ENCODE data around the gene ZNF74. TPM values are rescaled to one million over a fixed set of nuclear protein-coding genes. Genes with fewer than 3 reads are reported as not detected.

ZNF74 gene
- total and polyA plus RNA-seq, 5 experiments from 2014 or later, result 6.7 to 14.5 (median 10.7) TPM

GRCh38 chr22:20418211-20418788 is 24.3 kb downstream of the ZNF74 start:
- peak overlapping the region; percentile 50 to 80 (median 66) for H3K4me3 Mint-ChIP-seq
- ATAC-seq (peak; percentile 79 to 85), DNase-seq (peak; percentile 52 to 85 (median 70))
- H3K36me3 Mint-ChIP-seq, result no peaks in the 10 kb centered on the region
- H3K4me1 Mint-ChIP-seq, result peaks cover 0 to 3% (median under 1%) of the 10 kb centered on the region in 4 donors
- POLR2A ChIA-PET, result interaction anchor here (0.6 to 2.9 kb wide), 14 partner anchors 9 to 346 kb away, joined by 3 to 14 read pairs (median 5); partner anchors contain the start of genes KLHL22 and MED15
- no peaks in the 10 kb centered on the region for H3K27me3 Mint-ChIP-seq
- no peaks in the 10 kb centered on the region for H3K9me3 Mint-ChIP-seq
- H3K27ac Mint-ChIP-seq, result peak overlapping the region in 3 of 10 donors; percentile 5 to 51 (median 51)

DNA sequence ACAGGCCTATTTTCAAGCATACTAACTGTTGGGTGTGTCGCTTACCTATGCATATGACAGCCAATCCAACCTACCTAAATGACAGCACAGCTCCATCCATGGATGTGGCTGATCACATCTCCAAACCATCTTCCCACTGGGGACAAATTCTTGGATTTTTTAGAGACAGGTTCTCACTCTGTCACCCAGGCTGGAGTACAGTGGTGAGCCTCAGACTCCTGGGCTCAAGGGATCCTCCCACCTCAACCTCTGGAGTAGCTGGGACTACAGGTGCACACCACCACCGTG is 25.7 kb downstream of the ZNF74 start:
- Mint-ChIP-seq H3K27ac (peak overlapping the region in 1 of 10 donors; percentile 6), H3K9me3 (peaks cover 0 to 2% (median 0%) of the 10 kb centered on the region in 9 donors), H3K4me3 (peak overlapping the region in 1 of 10 donors; percentile 48), H3K4me1 (peaks cover 2 to 7% (median 5%) of the 10 kb centered on the region in 4 donors), H3K27me3 (peaks cover 0 to 9% (median 1%) of the 10 kb centered on the region in 5 donors), H3K36me3 (peaks cover 0 to 2% (median 0%) of the 10 kb centered on the region in 3 donors)
- DNase-seq (no peak), ATAC-seq (no peak)
- POLR2A ChIA-PET, result interaction anchor here (2.1 to 2.9 kb wide), 2 partner anchors 10 to 44 kb away, joined by 6 to 14 read pairs; no protein-coding TSS in a partner anchor

GRCh38 chr22:20420157-20420842 is 26.3 kb downstream of the ZNF74 start:
- no peak for ATAC-seq
- DNase-seq, result no peak
- Mint-ChIP-seq H3K4me1 (peaks cover 2 to 9% (median 5%) of the 10 kb centered on the region in 4 donors), H3K4me3 (no peak overlapping the region), H3K9me3 (peaks cover 0 to 2% (median 0%) of the 10 kb centered on the region in 9 donors), H3K36me3 (peaks cover 0 to 2% (median 0%) of the 10 kb centered on the region in 3 donors), H3K27ac (no peak overlapping the region), H3K27me3 (peaks cover 0 to 12% (median 1%) of the 10 kb centered on the region in 5 donors)
- POLR2A ChIA-PET, result no interaction called here

GRCh38 chr22:20421507-20421874 is 27.5 kb downstream of the ZNF74 start:
- peaks cover 0 to 2% (median 0%) of the 10 kb centered on the region in 9 donors for H3K9me3 Mint-ChIP-seq
- H3K27ac Mint-ChIP-seq, result no peak overlapping the region
- ATAC-seq (no peak), DNase-seq (no peak)
- H3K4me1 Mint-ChIP-seq, result peaks cover 2 to 9% (median 7%) of the 10 kb centered on the region in 4 donors
- H3K4me3 Mint-ChIP-seq, result no peak overlapping the region
- peaks cover 0 to 16% (median 1%) of the 10 kb centered on the region in 5 donors for H3K27me3 Mint-ChIP-seq
- peaks cover 0 to 2% (median 0%) of the 10 kb centered on the region in 3 donors for H3K36me3 Mint-ChIP-seq
- POLR2A ChIA-PET, result no interaction called here

GRCh38 chr22:20422271-20423007 is 28.5 kb downstream of the ZNF74 start:
- DNase-seq, result no peak

DNA sequence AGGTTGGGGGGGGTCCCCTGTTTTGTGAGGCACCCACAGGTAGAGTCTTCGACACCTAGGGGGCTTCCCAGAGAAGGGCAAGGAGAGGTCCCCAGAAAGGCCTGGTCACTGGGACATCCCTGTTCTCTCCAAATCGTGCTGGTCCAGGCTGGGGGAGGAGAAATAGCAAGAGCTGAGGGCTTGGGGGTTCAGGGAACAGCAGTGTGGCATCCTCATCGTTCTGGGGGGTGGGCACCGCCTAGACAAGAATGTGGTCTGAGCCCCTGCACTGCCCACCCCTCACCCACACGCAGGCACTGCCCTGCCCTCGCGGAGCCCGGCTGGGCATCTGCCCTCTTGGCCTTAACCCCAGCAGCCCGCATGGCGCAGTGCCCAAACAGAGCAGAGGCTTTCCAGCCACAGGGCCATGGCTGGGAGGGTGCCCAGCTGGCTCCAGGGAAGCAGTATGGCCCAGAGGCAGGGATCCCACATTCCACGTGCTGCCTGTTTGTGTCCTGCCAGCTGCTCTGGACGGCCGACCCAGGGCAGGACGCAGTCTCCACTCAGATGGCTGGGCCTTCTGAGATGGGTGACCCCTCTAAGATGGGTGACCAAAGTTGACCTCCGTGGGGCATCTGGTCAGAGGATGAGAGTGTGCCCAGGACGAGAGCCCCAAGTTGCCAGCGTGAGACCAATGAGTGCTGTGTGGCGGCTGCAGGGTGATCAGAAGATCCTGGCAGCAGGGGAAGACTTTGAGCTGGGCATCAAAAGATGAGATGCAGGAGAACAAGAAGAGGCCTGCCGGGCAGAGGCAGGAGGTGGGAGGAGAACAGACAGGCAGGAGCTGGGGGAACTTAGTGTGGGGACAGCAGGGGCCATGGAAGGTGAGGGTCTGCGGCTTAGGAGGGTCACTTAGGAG is 29.3 kb downstream of the ZNF74 start:
- peaks cover 2 to 18% (median 13%) of the 10 kb centered on the region in 4 donors for H3K4me1 Mint-ChIP-seq
- peaks cover 7 to 28% (median 13%) of the 10 kb centered on the region in 5 donors for H3K27me3 Mint-ChIP-seq
- H3K4me3 Mint-ChIP-seq, result peak overlapping the region in 8 of 10 donors; percentile 32 to 73 (median 44)
- DNase-seq (no peak), ATAC-seq (no peak)
- POLR2A ChIA-PET, result interaction anchor here (0.6 to 0.7 kb wide), 2 partner anchors 18 to 95 kb away, joined by 3 to 4 read pairs; no protein-coding TSS in a partner anchor
- peaks cover 0 to 2% (median 0%) of the 10 kb centered on the region in 9 donors for H3K9me3 Mint-ChIP-seq
- peaks cover 0 to 2% (median 0%) of the 10 kb centered on the region in 3 donors for H3K36me3 Mint-ChIP-seq
- H3K27ac Mint-ChIP-seq, result peak overlapping the region in 4 of 10 donors; percentile 47 to 80 (median 64)

More at GRCh38 chr22:20422271-20423007, 28.5 kb downstream of the ZNF74 start:
- POLR2A ChIA-PET, result interaction anchor here (0.7 kb wide), 1 partner anchor 19 kb away, joined by 3 read pairs; no protein-coding TSS in a partner anchor
- Mint-ChIP-seq H3K4me1 (peaks cover 2 to 15% (median 11%) of the 10 kb centered on the region in 4 donors), H3K4me3 (no peak overlapping the region), H3K36me3 (peaks cover 0 to 2% (median 0%) of the 10 kb centered on the region in 3 donors), H3K9me3 (peaks cover 0 to 2% (median 0%) of the 10 kb centered on the region in 9 donors), H3K27ac (no peak overlapping the region), H3K27me3 (peaks cover 5 to 25% (median 8%) of the 10 kb centered on the region in 5 donors)
- ATAC-seq, result no peak

- Mint-ChIP-seq H3K27me3 (peaks cover 10 to 30% (median 16%) of the 10 kb centered on the region in 5 donors), H3K36me3 (peaks cover 0 to 2% (median 0%) of the 10 kb centered on the region in 3 donors), H3K4me3 (peak overlapping the region in 7 of 10 donors; percentile 32 to 71 (median 44)), H3K27ac (peak overlapping the region in 3 of 10 donors; percentile 47 to 70 (median 59)), H3K9me3 (peaks cover 0 to 2% (median 0%) of the 10 kb centered on the region in 9 donors), H3K4me1 (peaks cover 5 to 22% (median 17%) of the 10 kb centered on the region in 4 donors)
- POLR2A ChIA-PET, result interaction anchor here (0.7 kb wide), 1 partner anchor 117 kb away, joined by 3 read pairs; no protein-coding TSS in a partner anchor
- no peak for ATAC-seq
- no peak for DNase-seq
Observed at GRCh38 chr22:20423906-20424551, 30.1 kb downstream of the ZNF74 start.

DNA sequence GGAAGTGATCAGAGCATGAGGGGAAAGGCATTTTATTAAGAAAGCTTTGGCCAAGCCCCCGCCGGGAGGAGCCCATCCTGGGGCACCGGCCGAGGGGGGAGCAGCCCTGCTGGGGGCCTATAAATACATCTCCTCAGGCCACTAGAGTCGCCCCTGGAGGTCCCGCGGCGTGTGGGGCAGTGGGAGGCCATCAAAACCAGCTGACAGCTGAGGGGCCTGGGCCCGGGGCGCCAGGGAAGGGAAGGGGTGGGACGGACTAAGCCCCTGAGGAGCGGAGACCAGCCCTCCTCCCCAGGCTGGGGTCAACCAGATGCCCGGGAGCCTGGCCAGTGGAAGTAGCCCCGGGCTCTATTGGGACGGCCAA is 30.6 kb downstream of the ZNF74 start:
- Mint-ChIP-seq H3K4me3 (peak overlapping the region in 5 of 10 donors; percentile 48 to 71 (median 67)), H3K4me1 (peaks cover 6 to 24% (median 19%) of the 10 kb centered on the region in 4 donors), H3K9me3 (peaks cover 0 to 2% (median 0%) of the 10 kb centered on the region in 9 donors), H3K27me3 (peaks cover 11 to 30% (median 17%) of the 10 kb centered on the region in 5 donors), H3K36me3 (peaks cover 0 to 2% (median 0%) of the 10 kb centered on the region in 3 donors), H3K27ac (no peak overlapping the region)
- no peak for DNase-seq
- no peak for ATAC-seq
- POLR2A ChIA-PET, result interaction anchor here (0.7 kb wide), 1 partner anchor 117 kb away, joined by 3 read pairs; no protein-coding TSS in a partner anchor

DNA sequence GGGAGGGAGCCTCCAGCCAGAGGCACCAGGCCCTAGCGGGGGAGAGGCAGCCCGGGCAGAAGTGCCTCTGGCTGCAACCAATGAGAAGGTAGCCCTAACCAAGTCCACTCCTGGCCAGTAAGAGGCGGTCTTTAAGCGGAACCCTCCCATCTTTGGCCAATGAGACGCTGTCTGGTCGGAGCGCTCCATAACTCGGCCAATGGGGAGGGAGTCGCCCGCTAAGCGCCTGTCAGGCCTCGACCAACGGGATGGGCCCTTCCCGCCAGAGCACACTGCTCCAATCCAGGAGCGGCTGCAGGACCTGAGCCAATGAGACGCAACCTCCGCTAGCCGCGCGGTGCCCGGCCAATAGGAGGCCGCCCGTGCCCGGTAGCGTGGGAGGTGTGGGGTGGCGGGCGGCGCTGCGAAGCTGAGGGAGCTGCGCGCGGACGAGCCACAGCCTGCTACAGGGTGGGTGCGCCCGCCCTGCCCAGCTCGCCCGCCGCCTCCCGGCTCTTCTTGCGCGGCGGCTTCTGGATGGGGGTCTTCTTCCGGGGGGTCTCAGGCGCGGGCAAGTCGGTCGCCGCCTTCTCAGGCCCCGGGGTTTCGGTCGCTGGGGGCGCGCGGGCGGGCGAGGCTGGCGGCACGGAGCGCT is 31.1 kb downstream of the ZNF74 start:
- Mint-ChIP-seq H3K27ac (no peak overlapping the region), H3K4me3 (peak overlapping the region in 7 of 10 donors; percentile 4 to 70 (median 62)), H3K4me1 (peaks cover 6 to 25% (median 21%) of the 10 kb centered on the region in 4 donors), H3K9me3 (peaks cover 0 to 2% (median 0%) of the 10 kb centered on the region in 9 donors), H3K36me3 (peaks cover 0 to 2% (median 0%) of the 10 kb centered on the region in 3 donors), H3K27me3 (peaks cover 11 to 30% (median 17%) of the 10 kb centered on the region in 5 donors)
- no peak for DNase-seq
- POLR2A ChIA-PET, result interaction anchor here (0.7 kb wide), 1 partner anchor 116 kb away, joined by 3 read pairs; no protein-coding TSS in a partner anchor
- ATAC-seq, result peak in 1 of 2 donors; percentile 22

GRCh38 chr22:20425566-20426258 is 31.8 kb downstream of the ZNF74 start:
- Mint-ChIP-seq H3K4me1 (peaks cover 6 to 31% (median 26%) of the 10 kb centered on the region in 4 donors), H3K27ac (no peak overlapping the region), H3K9me3 (peaks cover 0 to 2% (median 0%) of the 10 kb centered on the region in 9 donors), H3K36me3 (peaks cover 0 to 2% (median 0%) of the 10 kb centered on the region in 3 donors), H3K4me3 (peak overlapping the region in 1 of 10 donors; percentile 63), H3K27me3 (peaks cover 11 to 35% (median 17%) of the 10 kb centered on the region in 5 donors)
- ATAC-seq (no peak), DNase-seq (no peak)
- POLR2A ChIA-PET, result no interaction called here
